Astrocyte (in vitro differentiated cells and primary cell): Measurements from ENCODE around the gene NFAT5. TPM values are rescaled to one million over a fixed set of nuclear protein-coding genes. Genes with fewer than 3 reads are reported as not detected.

Experiments used
- DNase-seq: peaks from one replicate; pipeline ENCODE4 v3.0.0-alpha.2; 2010; ENCODE audit warnings: low read depth
- FAIRE-seq: peaks from 2 replicates; lab custom pipeline; 2011; peaks lifted over from hg19 to GRCh38; lab: Jason Lieb, UNC
- H2AFZ ChIP-seq: 2 replicates; pipeline ENCODE4 v1.6.0; 2012; ENCODE audit warnings: low read depth, low read length, inconsistent platforms
- H3K27ac ChIP-seq: 2 replicates; pipeline ENCODE4 v1.5.1; 2011; ENCODE audit warnings: low read depth, low read length, inconsistent platforms
- H3K27me3 ChIP-seq: 2 replicates; pipeline ENCODE4 v1.6.0; 2011; ENCODE audit warnings: low read length, inconsistent platforms; ENCODE audit not compliant: insufficient read depth
- H3K36me3 ChIP-seq: 2 replicates; pipeline ENCODE4 v1.5.1; 2011; ENCODE audit warnings: low read length, inconsistent platforms; ENCODE audit not compliant: insufficient read depth
- H3K4me1 ChIP-seq: 2 replicates; pipeline ENCODE4 v1.5.1; 2011; ENCODE audit warnings: low read length, inconsistent platforms; ENCODE audit not compliant: insufficient read depth
- H3K4me2 ChIP-seq: 2 replicates; pipeline ENCODE4 v1.6.0; 2012; ENCODE audit warnings: low read length, inconsistent platforms
- H3K4me3 ChIP-seq: 2 replicates; pipeline ENCODE4 v1.5.1; 2011; ENCODE audit warnings: low read depth, mild to moderate bottlenecking, low read length, inconsistent platforms; ENCODE audit not compliant: insufficient read depth
- H3K79me2 ChIP-seq: 2 replicates; pipeline ENCODE4 v1.6.0; 2012; ENCODE audit warnings: mild to moderate bottlenecking, low read length, inconsistent platforms; ENCODE audit not compliant: insufficient read depth
- H3K9ac ChIP-seq: 2 replicates; pipeline ENCODE4 v1.6.0; 2012; ENCODE audit warnings: mild to moderate bottlenecking, low read length, inconsistent platforms
- H3K9me3 ChIP-seq: 2 replicates; pipeline ENCODE4 v1.5.1; 2012; ENCODE audit warnings: low read depth, mild to moderate bottlenecking, low read length, inconsistent platforms; ENCODE audit not compliant: insufficient read depth
- H4K20me1 ChIP-seq: 2 replicates; pipeline ENCODE4 v1.6.0; 2012; ENCODE audit warnings: low read length, inconsistent platforms; ENCODE audit not compliant: insufficient read depth
- H3K27ac Mint-ChIP-seq: one replicate; pipeline ENCODE4 v1.8.0; 2021; ENCODE audit warnings: mild to moderate bottlenecking, mixed read lengths; ENCODE audit not compliant: unreplicated experiment
- H3K27me3 Mint-ChIP-seq: one replicate; pipeline ENCODE4 v1.8.0; 2021; ENCODE audit warnings: low read depth, mixed read lengths; ENCODE audit not compliant: unreplicated experiment
- H3K36me3 Mint-ChIP-seq: one replicate; pipeline ENCODE4 v1.8.0; 2021; ENCODE audit warnings: low read depth, mixed read lengths; ENCODE audit not compliant: unreplicated experiment
- H3K4me1 Mint-ChIP-seq: one replicate; pipeline ENCODE4 v1.8.0; 2021; ENCODE audit warnings: low read depth, mixed read lengths; ENCODE audit not compliant: unreplicated experiment
- H3K4me3 Mint-ChIP-seq: one replicate; pipeline ENCODE4 v1.8.0; 2021; ENCODE audit warnings: mild to moderate bottlenecking, moderate library complexity, mixed read lengths; ENCODE audit not compliant: unreplicated experiment
- H3K9me3 Mint-ChIP-seq: one replicate; pipeline ENCODE4 v1.8.0; 2021; ENCODE audit warnings: mild to moderate bottlenecking, mixed read lengths; ENCODE audit not compliant: unreplicated experiment
- EZH2 ChIP-seq: IDR thresholded peaks from 2 replicates; pipeline ENCODE4 v1.6.1; 2012; ENCODE audit warnings: mild to moderate bottlenecking, low read length, inconsistent platforms; ENCODE audit not compliant: insufficient read depth
- total RNA-seq: library from RNA; stranded (reverse); gene quantifications from 2 replicates; pipeline ENCODE4 v1.2.1, GENCODE V29; 2021
- TF ChIP-seq, protein P1 (sequence below): IDR thresholded peaks from 2 replicates; pipeline ENCODE4 v1.5.1; 2011; ENCODE audit warnings: low read depth, mild to moderate bottlenecking, inconsistent platforms, low read length, moderate library complexity; ENCODE audit not compliant: insufficient read depth

NFAT5 gene
- total RNA-seq, 1 donor from 2014 or later: 96.2 TPM

DNA sequence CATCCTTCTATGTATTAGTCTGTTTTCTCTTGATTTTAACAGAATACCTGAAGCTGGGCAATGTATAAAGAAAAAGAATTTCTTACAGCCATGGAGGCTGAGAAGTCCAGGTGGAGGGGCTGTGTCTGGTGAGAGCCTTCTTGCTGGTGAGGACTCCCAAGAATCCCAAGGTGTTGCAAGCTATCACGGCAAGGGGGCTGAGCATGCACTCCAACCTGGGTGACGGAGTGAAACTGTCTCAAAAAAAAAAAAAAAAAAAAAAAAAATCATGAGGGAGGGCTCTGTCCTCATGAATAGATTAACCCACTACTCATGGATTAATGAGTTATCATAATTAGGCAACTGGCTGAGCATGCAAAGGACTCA lies 141.2 kb downstream of the NFAT5 start:
- Mint-ChIP-seq H3K4me3 (no peak overlapping the region), H3K27me3 (no peaks in the 10 kb centered on the region), H3K27ac (no peak overlapping the region), H3K4me1 (peaks cover 9% of the 10 kb centered on the region), H3K9me3 (no peaks in the 10 kb centered on the region), H3K36me3 (peaks cover 10% of the 10 kb centered on the region)
- no peak for TF ChIP-seq EZH2
- TF ChIP-seq, protein P1, sequence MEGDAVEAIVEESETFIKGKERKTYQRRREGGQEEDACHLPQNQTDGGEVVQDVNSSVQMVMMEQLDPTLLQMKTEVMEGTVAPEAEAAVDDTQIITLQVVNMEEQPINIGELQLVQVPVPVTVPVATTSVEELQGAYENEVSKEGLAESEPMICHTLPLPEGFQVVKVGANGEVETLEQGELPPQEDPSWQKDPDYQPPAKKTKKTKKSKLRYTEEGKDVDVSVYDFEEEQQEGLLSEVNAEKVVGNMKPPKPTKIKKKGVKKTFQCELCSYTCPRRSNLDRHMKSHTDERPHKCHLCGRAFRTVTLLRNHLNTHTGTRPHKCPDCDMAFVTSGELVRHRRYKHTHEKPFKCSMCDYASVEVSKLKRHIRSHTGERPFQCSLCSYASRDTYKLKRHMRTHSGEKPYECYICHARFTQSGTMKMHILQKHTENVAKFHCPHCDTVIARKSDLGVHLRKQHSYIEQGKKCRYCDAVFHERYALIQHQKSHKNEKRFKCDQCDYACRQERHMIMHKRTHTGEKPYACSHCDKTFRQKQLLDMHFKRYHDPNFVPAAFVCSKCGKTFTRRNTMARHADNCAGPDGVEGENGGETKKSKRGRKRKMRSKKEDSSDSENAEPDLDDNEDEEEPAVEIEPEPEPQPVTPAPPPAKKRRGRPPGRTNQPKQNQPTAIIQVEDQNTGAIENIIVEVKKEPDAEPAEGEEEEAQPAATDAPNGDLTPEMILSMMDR: no peak
- Histone ChIP-seq H3K4me1 (peaks cover 14% of the 10 kb centered on the region), H3K9me3 (no peaks in the 10 kb centered on the region), H3K4me3 (no peak overlapping the region), H3K9ac (no peak overlapping the region), H3K4me2 (no peak overlapping the region), H3K79me2 (no peaks in the 10 kb centered on the region), H2AFZ (no peak overlapping the region), H4K20me1 (peaks cover 6% of the 10 kb centered on the region), H3K36me3 (peaks cover 20% of the 10 kb centered on the region), H3K27me3 (no peaks in the 10 kb centered on the region), H3K27ac (no peak overlapping the region)
- FAIRE-seq (no peak), DNase-seq (no peak)

DNA sequence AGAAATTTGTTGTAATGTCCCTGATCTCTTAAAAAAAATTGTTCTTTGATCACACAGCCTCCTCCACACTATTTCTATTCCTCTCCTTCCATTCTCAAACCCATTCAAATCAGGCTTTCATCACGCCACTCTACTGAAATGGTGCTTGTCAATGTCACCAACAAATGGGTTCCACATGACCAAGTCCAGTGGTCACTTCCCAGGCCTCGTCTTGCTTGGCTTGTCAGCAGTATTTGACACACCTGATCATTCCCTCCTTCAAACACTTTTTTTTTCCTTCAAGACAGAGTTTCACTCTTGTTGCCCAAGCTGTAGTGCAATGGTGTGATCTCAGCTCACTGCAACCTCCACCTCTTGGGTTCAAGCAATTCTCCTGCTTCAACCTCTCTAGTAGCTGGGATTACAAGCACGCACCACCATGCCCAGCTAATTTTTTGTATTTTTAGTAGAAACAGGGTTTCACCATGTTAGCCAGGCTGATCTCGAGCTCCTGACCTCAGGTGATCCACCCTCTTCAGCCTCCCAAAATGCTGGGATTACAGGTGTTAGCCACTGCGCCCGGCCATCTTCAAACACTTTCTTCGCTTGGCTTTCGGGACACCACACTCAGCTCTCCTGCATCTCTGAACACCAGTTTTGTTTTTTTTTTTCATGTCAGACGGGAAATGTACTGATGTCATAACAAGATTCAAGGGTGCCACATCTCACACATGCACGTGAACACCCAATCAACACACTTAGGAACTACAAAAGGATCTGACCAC lies 142.3 kb downstream of the NFAT5 start:
- H3K27ac Mint-ChIP-seq: no peak overlapping the region

More for the DNA sequence above, 142.3 kb downstream of the NFAT5 start:
- no peak overlapping the region for H3K4me2 ChIP-seq
- Mint-ChIP-seq H3K36me3 (peaks cover 10% of the 10 kb centered on the region), H3K27me3 (no peaks in the 10 kb centered on the region), H3K9me3 (no peaks in the 10 kb centered on the region), H3K4me1 (peaks cover 8% of the 10 kb centered on the region), H3K4me3 (no peak overlapping the region)
- H3K4me3 ChIP-seq: no peak overlapping the region
- peaks cover 29% of the 10 kb centered on the region for H3K36me3 ChIP-seq
- TF ChIP-seq, protein P1: no peak
- no peak for TF ChIP-seq EZH2
- no peak overlapping the region for H3K27ac ChIP-seq
- H3K4me1 ChIP-seq: peaks cover 19% of the 10 kb centered on the region
- H3K9ac ChIP-seq: no peak overlapping the region
- no peak for FAIRE-seq
- H4K20me1 ChIP-seq: peaks cover 9% of the 10 kb centered on the region
- no peaks in the 10 kb centered on the region for H3K9me3 ChIP-seq
- H2AFZ ChIP-seq: no peak overlapping the region
- H3K27me3 ChIP-seq: no peaks in the 10 kb centered on the region
- no peaks in the 10 kb centered on the region for H3K79me2 ChIP-seq
- DNase-seq: no peak
